ENCODE measurements around the gene PKMYT1.

The PKMYT1 gene

GRCh38 chr16:3007957-3008689 lies 27.9 kb upstream of the PKMYT1 start:
- Histone ChIP-seq H3K9ac (ENCODE audit: low read depth, low read length, poor library complexity, severe bottlenecking) (peak overlapping the region; percentile 87), H3K27me3 (ENCODE audit: insufficient read depth, low read length, poor library complexity, severe bottlenecking) (no peaks in the 10 kb centered on the region), H3K4me3 (ENCODE audit: low read length, poor library complexity, severe bottlenecking) (peak overlapping the region; percentile 72)

GRCh38 chr16:3007059-3007956 lies 27.1 kb upstream of the PKMYT1 start:
- Histone ChIP-seq H3F3A (ENCODE audit: low read depth) (no peaks in the 10 kb centered on the region; the same call in 1 of the 2 replicates), H3K79me2 (ENCODE audit: insufficient read depth, low read length) (peaks cover 7% of the 10 kb centered on the region), H4K20me1 (ENCODE audit: insufficient read depth, low read length, poor library complexity, severe bottlenecking) (no peaks in the 10 kb centered on the region), H2AFZ (ENCODE audit: low read length) (no peak overlapping the region), H3K4me2 (ENCODE audit: low read depth, low read length, poor library complexity, severe bottlenecking) (peak overlapping the region; percentile 95), H3K4me3 (ENCODE audit: low read length, poor library complexity, severe bottlenecking) (peak overlapping the region; percentile 72), H3K27me3 (ENCODE audit: insufficient read depth, low read length, poor library complexity, severe bottlenecking) (no peaks in the 10 kb centered on the region), H3K9me3 (ENCODE audit: insufficient read depth, low read depth, low read length) (no peaks in the 10 kb centered on the region), H3K4me1 (ENCODE audit: insufficient read depth, low read length, poor library complexity, severe bottlenecking) (peaks cover 31% of the 10 kb centered on the region), H3K36me3 (ENCODE audit: insufficient read depth, low read length) (no peaks in the 10 kb centered on the region), H3K9ac (ENCODE audit: low read depth, low read length, poor library complexity, severe bottlenecking) (peak overlapping the region; percentile 87), H3K9me2 (replicated peaks; ENCODE audit: low read depth, low read length) (no peaks in the 10 kb centered on the region)
- TF ChIP-seq CTCF (conservative IDR thresholded peaks at IDR 0.05; ENCODE audit: low read length) (no peak), EZH2phosphoT487 (IDR thresholded peaks at IDR 0.05; ENCODE audit: borderline replicate concordance) (no peak)

More at GRCh38 chr16:3007957-3008689, 27.9 kb upstream of the PKMYT1 start:
- Histone ChIP-seq H3K79me2 (ENCODE audit: insufficient read depth, low read length) (peaks cover 7% of the 10 kb centered on the region), H3F3A (ENCODE audit: low read depth) (no peaks in the 10 kb centered on the region; the same call in 1 of the 2 replicates), H2AFZ (ENCODE audit: low read length) (no peak overlapping the region), H3K4me2 (ENCODE audit: low read depth, low read length, poor library complexity, severe bottlenecking) (peak overlapping the region; percentile 95), H3K36me3 (ENCODE audit: insufficient read depth, low read length) (no peaks in the 10 kb centered on the region), H3K9me2 (replicated peaks; ENCODE audit: low read depth, low read length) (no peaks in the 10 kb centered on the region), H4K20me1 (ENCODE audit: insufficient read depth, low read length, poor library complexity, severe bottlenecking) (no peaks in the 10 kb centered on the region), H3K9me3 (ENCODE audit: insufficient read depth, low read depth, low read length) (no peaks in the 10 kb centered on the region), H3K4me1 (ENCODE audit: insufficient read depth, low read length, poor library complexity, severe bottlenecking) (peaks cover 31% of the 10 kb centered on the region)
- TF ChIP-seq CTCF (conservative IDR thresholded peaks at IDR 0.05; ENCODE audit: low read length): no peak
- TF ChIP-seq EZH2phosphoT487 (IDR thresholded peaks at IDR 0.05; ENCODE audit: borderline replicate concordance): no peak

- Histone ChIP-seq H3K9ac (ENCODE audit: low read depth, low read length, poor library complexity, severe bottlenecking) (peak overlapping the region; percentile 87), H3K4me3 (ENCODE audit: low read length, poor library complexity, severe bottlenecking) (peak overlapping the region; percentile 79), H3K79me2 (ENCODE audit: insufficient read depth, low read length) (peaks cover 7% of the 10 kb centered on the region), H3K36me3 (ENCODE audit: insufficient read depth, low read length) (no peaks in the 10 kb centered on the region), H3K4me1 (ENCODE audit: insufficient read depth, low read length, poor library complexity, severe bottlenecking) (peaks cover 31% of the 10 kb centered on the region), H2AFZ (ENCODE audit: low read length) (no peak overlapping the region), H3K9me2 (replicated peaks; ENCODE audit: low read depth, low read length) (no peaks in the 10 kb centered on the region), H3K27me3 (ENCODE audit: insufficient read depth, low read length, poor library complexity, severe bottlenecking) (no peaks in the 10 kb centered on the region), H4K20me1 (ENCODE audit: insufficient read depth, low read length, poor library complexity, severe bottlenecking) (no peaks in the 10 kb centered on the region), H3K9me3 (ENCODE audit: insufficient read depth, low read depth, low read length) (no peaks in the 10 kb centered on the region), H3K4me2 (ENCODE audit: low read depth, low read length, poor library complexity, severe bottlenecking) (peak overlapping the region; percentile 95), H3F3A (ENCODE audit: low read depth) (no peaks in the 10 kb centered on the region; the same call in 1 of the 2 replicates)
- TF ChIP-seq EZH2phosphoT487 (IDR thresholded peaks at IDR 0.05; ENCODE audit: borderline replicate concordance) (no peak), CTCF (conservative IDR thresholded peaks at IDR 0.05; ENCODE audit: low read length) (no peak)
Observed at GRCh38 chr16:3004781-3005284, 24.6 kb upstream of the PKMYT1 start.
